ENCODE results near the gene TAB2.
"Not testable (repeated sequence)": the region's sequence is repeated elsewhere in the genome, so short reads cannot be mapped to it uniquely, and the experiment has no call there.

Gene TAB2

DNA sequence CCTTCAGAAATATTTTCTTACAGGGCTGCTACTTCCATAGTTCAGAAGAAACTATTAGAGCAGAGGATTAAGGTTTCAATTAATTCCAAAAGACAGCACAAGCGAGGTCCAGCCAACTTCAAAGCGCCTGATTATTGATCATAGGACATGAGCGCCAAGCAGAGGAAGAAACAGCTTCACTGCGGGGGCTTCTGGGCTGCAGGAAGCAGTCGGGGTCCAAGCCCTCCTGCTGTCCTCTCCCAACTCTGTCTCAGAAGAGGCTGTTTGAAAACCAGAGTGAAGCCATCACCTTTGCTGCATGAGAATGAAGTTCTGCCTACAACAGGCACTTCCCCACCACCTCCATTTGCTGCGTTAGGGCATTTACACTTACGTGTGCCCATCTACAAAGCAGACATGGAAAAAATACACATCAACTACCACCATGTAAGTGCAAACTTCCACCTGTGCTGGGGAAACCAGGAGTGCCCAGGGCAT, 106.5 kb downstream of the TAB2 start:
- DNase-seq = no peak

DNA sequence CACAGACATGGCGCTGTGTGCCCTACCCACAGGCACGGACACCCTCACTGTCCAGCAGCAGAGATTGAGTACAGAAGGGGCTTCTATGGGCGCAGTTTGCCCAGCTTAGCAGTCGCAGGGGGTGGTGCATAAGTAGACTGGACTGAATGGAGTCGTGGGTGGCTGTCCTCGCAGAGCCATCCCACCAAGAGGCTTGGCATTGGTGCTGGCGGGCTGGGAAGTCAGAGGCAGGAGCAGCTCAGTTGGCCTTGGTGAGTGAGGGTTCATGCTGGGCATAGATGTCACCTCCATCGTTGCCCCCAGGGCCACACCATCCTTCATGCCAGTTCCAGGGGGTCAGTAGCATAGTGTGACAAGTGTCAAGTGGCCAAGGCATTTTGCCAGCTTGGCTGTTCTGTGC, 107.7 kb downstream of the TAB2 start:
- no peak for DNase-seq

- no peak for DNase-seq
Measured at GRCh38 chr6:149425754-149426153, 108.2 kb downstream of the TAB2 start.

- no peak for DNase-seq
Measured at GRCh38 chr6:149428606-149429005, 111.1 kb downstream of the TAB2 start.

DNA sequence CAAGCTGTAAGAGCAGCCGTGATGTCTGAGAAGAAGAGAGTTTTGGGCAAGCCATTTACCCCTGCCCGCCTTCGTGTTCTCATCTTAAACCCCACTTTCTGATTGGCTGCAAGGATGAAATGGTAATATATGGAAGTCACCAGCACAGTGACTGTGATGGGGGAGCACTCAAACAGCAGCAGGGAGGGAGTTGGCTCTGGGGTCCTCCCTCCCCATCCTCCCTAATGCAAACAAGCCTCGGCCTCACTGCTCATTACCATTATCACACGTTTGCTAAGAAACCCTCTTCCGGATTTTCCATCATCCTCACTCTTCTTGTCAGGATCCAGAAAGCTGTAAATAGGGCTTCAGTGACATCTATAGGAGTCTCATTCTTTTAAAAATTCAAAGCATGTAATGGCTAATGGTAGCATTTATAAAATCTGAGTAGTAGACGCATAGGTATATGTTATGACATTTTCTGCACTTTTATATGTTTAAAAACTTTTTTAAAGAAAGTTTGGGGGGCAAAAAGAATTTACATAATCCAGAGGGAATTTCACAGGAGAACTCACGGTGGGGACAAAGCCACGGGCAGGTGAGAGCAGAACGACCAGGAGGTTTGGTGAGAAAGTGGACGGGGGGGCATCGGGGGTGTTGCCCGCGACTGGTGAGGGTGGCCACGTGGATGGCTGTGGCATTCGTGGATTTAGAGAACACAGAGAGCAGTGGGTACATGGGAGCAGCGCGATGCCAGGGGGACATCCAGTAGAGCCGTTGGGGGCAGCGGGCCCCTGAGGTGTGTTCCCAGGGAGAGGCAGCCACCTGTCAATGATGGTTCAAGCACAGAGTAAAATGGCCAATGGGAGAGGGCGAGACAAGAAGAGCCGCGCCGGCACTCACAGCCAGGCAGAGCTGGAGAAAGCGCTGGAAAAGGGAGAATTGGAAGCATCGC, 112.2 kb downstream of the TAB2 start:
- DNase-seq = no peak

DNA sequence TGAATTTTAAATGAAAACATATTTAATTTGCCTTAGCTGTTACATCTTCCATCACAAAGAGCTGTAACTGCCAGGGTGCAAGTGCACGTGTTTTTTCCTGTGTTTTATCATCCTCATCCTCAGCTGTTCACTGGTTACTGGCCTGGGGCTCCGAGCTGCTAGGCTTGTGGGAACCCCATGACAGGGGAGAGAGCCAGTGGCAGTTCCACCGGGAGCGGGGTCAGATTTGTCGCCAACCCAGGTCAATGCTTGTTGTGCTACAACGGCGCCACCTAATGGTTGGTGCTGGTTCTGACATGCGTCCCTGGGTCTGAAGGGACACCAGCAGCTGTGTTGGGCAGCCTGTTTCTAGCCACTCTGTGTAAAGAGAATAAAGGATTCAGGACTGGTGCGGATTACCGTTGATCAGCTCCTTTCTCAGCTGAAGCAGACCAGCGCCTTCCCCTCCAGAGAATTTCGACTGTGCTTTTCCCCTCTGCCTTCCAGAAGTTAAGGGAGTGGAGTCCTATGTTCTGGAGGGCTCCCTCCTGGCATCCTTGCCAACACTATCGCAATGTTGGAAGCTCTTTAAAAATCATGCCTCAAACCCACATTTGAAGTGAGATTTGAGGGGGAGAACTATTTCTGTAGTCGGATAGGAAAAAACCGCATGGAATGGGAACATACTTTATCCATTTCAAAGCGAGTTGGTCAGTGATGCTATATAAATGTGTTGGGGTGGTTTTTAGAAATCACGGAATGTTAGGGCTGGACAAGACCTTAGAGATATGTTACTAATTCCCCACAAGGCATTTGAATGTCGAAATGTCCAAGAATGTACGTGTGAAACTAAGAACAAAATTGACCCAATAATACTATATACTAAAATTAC, 114.6 kb downstream of the TAB2 start:
- peak; percentile 82 for DNase-seq

DNA sequence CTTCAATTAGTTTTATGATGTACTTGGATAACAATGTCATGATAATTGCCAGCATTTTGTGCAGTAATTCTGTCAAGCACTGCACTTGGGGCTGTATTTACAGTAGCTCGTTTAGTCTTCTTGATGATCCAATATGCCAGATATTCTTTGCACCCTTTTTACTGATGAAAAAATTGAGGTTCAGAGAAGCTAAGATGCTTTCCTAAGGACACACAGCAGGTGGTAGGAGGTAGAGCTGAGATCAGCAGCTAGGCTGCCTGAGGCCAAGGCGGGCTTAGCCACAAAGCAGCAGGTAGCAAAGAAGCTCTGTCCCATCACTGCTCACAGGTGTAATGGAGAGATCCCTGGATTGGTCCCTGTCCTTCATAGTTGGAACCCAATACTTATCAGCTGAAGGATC, 115.9 kb downstream of the TAB2 start:
- no peak for DNase-seq

GRCh38 chr6:149433881-149434280, 116.4 kb downstream of the TAB2 start:
- DNase-seq = no peak

- no peak for DNase-seq
Measured at GRCh38 chr6:149435919-149436586, 118.5 kb downstream of the TAB2 start.

GRCh38 chr6:149436647-149437046, 119.1 kb downstream of the TAB2 start:
- DNase-seq = no peak

DNA sequence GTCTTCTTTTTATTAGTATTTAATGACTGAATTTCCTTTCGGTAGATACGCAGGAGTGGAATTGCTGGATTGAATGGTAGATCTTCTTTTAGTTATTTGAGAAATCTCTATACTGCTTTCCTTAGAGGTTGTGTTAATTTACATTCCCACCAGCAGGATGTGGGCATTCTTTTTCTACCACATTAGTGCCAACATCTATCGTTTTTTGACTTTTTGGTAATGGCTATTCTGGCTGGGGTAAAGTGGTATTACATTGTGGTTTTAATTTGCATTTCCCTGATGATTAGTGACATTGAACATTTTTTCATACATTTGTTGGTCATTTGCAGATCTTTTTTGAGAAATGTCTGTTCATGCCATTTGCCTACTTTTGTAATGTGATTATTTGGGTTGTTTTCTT, 119.7 kb downstream of the TAB2 start:
- DNase-seq = no peak

- no peak for DNase-seq
Measured at GRCh38 chr6:149438855-149439254, 121.3 kb downstream of the TAB2 start.

- no peak for DNase-seq
Measured at GRCh38 chr6:149439626-149440025, 122.1 kb downstream of the TAB2 start.

GRCh38 chr6:149440735-149441671, 123.5 kb downstream of the TAB2 start:
- no peak for DNase-seq

DNA sequence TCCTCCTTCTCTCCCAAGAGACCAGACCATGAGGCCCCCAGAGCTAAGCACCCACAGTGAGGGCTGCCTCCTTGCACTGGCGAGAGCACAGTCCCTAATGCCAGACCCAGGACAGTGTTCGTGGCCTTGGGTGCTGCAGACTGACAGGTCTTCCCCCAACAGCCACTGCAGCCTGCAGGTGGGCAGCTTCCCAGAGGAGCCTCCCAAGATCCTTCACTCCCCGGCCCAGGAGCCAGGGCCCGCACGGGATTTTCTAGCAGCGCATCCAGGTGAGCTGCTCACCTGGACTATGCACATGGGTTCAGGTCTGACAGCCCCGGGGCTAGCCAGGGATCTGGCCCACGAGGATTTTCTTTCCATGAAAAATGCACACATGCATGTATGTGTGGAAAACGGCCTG, 124.2 kb downstream of the TAB2 start:
- DNase-seq = no peak

- no peak for DNase-seq
Measured at GRCh38 chr6:149443411-149444181, 126.1 kb downstream of the TAB2 start.

- not testable (repeated sequence) for DNase-seq
Measured at GRCh38 chr6:149444360-149445094, 127.0 kb downstream of the TAB2 start.

DNA sequence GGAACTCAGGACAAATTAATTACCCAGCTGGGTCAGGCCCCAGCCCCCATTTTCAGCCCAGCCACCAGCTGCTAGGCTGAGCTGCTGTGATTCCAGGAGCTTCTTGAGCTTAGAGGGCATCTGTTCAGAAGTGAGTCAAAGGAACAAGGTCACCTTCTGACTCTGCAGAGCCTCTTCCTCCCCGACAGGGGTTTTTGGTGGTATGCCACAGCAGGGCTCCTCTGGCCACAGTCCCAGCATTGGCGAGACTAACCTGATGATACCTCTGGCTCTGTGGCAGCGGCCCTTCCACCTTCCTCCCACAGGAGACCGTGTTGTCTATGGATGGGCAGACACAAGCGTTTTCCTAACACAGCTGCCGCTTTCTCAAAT, 127.6 kb downstream of the TAB2 start:
- no peak for DNase-seq

DNA sequence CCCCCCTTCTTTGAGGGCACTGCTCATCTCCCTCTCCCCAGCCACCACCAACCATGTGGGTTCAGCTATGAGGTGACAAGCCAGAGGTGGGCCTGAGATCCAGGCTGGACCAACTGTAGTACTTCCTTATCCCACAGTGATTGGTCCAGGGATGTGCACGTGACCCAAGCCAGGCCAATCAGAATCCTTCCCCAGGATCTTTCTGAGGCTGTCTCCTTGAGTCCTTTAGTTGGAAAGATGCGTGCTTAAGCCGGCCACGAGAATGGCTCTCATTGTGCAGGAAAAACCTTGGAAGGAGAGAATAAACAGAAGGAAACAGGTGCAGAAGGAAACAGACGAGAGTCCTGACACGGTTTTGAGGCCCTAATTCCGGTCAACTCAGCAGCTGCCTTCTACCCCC, 128.1 kb downstream of the TAB2 start:
- DNase-seq = no peak

GRCh38 chr6:149446791-149447376, 129.4 kb downstream of the TAB2 start:
- no peak for DNase-seq
